HG03175 (cell line): ENCODE data around the gene OR2A25.

Source experiments
- ATAC-seq: cut with Tn5 transposase; IDR thresholded peaks from one replicate; pipeline ENCODE4 v1.9.1; 2021; ENCODE audit warnings: mild to moderate bottlenecking, moderate library complexity; ENCODE audit not compliant: unreplicated experiment

The OR2A25 gene

GRCh38 chr7:144063710-144064109, 5.9 kb upstream of the OR2A25 start:
- ATAC-seq = no peak

DNA sequence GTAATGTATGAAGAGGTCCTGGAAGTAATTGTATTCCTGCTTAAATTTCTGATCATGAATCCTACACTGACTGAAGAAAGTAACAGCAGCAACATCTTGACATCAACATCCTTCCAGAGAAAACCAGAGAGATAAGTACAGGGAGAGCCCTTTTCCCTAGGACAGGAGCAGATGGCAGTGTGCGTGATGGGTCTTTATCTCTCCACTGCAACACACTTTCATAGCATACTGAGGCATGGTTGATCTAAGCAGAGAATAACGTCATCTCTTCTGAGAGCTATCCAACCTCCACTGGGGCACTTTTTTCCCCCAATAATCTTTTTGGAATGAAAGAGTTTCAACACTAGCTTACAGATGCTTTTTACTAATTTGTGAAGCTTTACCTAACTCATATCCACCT, 342 bp downstream of the OR2A25 start:
- no peak for ATAC-seq

- ATAC-seq = no peak
Observed at GRCh38 chr7:144074374-144074773, 4.8 kb downstream of the OR2A25 start.

GRCh38 chr7:144085978-144086377, 16.4 kb downstream of the OR2A25 start, which contains the start of gene OR2A12:
OR2A12 (plus strand) TSS chr7:144086278; CDS start chr7:144095108, 8,830 bp downstream.
- ATAC-seq = no peak

GRCh38 chr7:144086730-144087129, 17.1 kb downstream of the OR2A25 start:
- ATAC-seq = no peak

DNA sequence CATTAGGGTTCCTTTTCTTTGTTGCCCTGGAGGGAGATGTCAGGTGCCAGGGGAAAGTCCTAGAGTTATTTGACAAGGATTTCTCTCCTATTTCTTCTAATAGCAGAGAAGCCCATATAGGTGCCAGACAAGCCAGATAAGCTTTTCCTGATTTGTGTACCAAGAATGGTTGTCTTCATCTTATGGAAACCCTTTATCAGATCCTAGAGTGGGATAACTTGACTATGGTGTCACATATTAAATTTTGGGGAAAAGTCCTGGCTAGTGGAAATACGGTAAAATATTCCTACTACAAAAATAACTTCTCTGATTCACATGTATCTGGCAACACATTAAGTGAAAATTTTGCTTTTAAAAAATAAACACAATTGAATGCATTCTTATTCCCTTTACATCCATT, 17.6 kb downstream of the OR2A25 start:
- ATAC-seq = no peak

DNA sequence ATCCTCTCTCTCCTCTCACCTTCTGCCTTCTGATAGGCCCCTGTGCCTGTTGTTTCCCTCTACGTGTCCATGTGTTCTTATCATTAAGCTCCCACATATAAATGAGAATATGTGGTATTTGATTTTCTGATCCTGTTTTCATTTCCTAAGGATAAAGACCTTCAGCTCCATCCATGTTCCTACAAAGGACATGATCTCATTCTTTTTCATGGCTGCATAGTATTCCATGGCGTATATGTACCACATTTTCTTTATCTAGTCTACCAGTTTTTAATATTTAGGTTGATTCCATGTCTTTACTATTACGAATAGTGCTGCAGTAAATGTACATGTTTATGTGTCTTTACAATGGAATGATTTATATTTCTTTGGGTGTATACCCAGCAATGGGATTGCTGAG, 21.1 kb downstream of the OR2A25 start:
- ATAC-seq = no peak

GRCh38 chr7:144098776-144099175, 29.2 kb downstream of the OR2A25 start:
- no peak for ATAC-seq

DNA sequence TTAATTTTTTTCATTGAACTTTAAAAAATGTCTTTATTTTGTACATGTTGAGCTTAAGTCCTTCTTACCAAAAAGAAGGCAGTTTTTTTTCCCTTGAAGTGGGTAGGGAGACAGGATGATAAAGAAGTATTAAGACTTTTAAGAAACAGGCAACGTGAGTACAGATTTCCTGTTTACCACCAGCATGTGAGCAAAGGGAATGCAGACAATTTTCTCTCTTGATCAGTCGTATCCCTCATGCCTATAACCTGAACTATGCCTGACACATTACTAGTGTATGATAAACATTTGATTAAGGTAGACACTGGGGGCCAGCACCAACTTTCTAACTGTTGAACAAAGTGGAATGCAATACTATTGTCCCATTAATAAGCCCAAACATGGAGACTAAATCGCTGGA, 31.0 kb downstream of the OR2A25 start:
- no peak for ATAC-seq

- ATAC-seq = no peak
Observed at GRCh38 chr7:144102041-144102440, 32.4 kb downstream of the OR2A25 start.

DNA sequence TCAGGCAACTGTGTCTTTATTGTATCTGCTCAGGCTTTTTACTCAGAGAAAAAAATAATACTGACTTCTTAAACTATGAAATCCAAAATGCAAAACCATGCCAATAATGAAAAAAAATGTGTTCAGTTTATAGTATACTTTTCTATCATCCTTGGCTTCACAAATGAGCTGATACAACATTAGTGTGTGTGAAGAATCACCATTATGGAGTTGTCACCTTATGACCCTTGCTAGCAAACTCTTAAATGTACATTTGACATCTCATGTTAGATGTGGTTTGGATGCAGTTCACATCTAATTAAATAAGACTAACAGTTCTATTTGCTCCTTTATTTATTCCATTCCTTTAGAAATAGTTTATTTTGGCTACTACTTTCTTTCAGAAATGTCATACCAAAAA, 35.6 kb downstream of the OR2A25 start:
- no peak for ATAC-seq

DNA sequence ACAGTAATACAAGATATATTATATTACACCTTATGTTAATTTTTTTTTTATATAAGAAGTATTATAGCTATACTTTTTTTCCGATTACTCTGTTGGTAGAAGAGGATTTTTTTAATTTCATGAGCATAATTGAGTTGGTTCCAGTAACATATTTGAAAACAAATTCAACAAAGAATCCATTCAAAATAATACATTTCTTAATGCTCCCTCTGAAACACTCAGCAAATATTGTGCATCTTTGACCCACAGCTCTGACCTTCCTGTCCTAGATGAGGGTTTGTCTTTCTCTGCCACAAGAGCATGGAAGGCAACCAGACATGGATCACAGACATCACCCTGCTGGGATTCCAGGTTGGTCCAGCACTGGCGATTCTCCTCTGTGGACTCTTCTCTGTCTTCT, 39.7 kb downstream of the OR2A25 start, which contains the start of gene OR2A2:
TSS of gene OR2A2 (plus strand) at position 301 of the 400 bp plus-strand sequence. CDS start at position 301, 0 bp downstream.
- ATAC-seq = no peak

DNA sequence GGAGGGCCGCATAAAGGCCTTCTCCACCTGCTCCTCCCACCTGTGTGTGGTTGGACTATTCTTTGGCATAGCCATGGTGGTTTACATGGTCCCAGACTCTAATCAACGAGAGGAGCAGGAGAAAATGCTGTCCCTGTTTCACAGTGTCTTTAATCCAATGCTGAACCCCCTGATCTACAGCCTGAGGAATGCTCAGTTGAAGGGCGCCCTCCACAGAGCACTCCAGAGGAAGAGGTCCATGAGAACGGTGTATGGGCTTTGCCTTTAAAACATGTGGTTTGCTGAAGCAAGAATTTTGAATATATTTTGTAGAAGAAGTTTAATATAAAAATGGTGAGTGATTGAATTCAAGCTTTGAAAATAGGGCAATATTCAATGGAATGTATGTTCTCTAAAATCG, 40.7 kb downstream of the OR2A25 start:
- ATAC-seq = no peak

GRCh38 chr7:144113651-144114050, 44.0 kb downstream of the OR2A25 start:
- no peak for ATAC-seq

GRCh38 chr7:144118341-144118740, 48.7 kb downstream of the OR2A25 start:
- ATAC-seq = no peak

- ATAC-seq = no peak
Observed at GRCh38 chr7:144122876-144123275, 53.3 kb downstream of the OR2A25 start, which contains the start of gene OR2A14. OR2A14 (plus strand) TSS chr7:144123176; CDS start chr7:144129113, 5,937 bp downstream.
